HUES48 (cell line): Measurements from ENCODE around the gene TMCC1.

Experiments used
- H3K27ac ChIP-seq: one replicate; pipeline ENCODE4 v1.7.0; 2013; ENCODE audit warnings: low read depth, low read length, inconsistent platforms
- H3K27me3 ChIP-seq: 2 replicates; pipeline ENCODE4 v1.6.1; 2013; ENCODE audit warnings: mild to moderate bottlenecking, low read length; ENCODE audit not compliant: control insufficient read depth, insufficient read depth
- H3K36me3 ChIP-seq: 2 replicates; pipeline ENCODE4 v1.6.1; 2013; ENCODE audit warnings: low read length; ENCODE audit not compliant: control insufficient read depth, insufficient read depth
- H3K4me1 ChIP-seq: 2 replicates; pipeline ENCODE4 v1.6.1; 2013; ENCODE audit warnings: mild to moderate bottlenecking, low read length; ENCODE audit not compliant: control insufficient read depth, insufficient read depth
- H3K4me3 ChIP-seq: 2 replicates; pipeline ENCODE4 v1.5.1; 2013; ENCODE audit warnings: mild to moderate bottlenecking, low read depth, low read length
- H3K9ac ChIP-seq: 2 replicates; pipeline ENCODE4 v1.6.1; 2013; ENCODE audit warnings: mild to moderate bottlenecking, low read depth, low read length, moderate library complexity
- H3K9me3 ChIP-seq: 2 replicates; pipeline ENCODE4 v1.6.1; 2013; ENCODE audit warnings: low read length; ENCODE audit not compliant: control insufficient read depth, insufficient read depth

The TMCC1 gene

DNA sequence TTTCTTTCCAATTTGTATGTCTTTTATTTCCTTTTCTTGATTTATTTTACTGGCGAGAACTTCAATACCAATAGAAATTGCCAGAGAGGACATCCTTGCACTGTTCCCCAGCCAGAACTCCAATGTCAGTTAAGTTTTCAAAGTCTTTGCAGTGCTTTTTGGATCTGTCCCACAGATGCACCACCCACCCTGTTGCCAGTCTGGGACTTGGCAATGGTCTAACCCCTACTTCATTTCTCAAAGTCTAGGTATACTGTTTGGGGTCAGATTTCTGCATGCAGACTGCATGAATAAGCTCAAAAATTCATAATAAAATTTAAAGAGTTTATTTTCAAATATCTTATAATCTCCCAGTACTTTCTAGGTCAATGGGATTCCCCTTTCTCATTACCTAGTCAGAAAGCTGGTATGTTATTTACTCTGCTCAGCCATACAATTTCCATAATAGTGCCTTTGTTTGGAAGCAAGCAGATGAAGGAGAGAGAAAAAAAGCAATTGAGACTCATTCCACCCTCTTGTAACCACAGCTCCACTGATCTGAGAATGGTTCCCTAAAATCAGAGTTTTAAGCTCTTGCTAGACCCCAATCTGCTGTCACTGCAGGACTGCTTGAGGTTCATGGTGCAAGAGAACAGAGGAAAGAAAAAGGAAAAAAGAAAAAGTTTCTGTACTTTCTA, 161.2 kb downstream of the TMCC1 start:
- no peak overlapping the region; the same call in 1 of the 2 replicates for H3K9ac ChIP-seq

DNA sequence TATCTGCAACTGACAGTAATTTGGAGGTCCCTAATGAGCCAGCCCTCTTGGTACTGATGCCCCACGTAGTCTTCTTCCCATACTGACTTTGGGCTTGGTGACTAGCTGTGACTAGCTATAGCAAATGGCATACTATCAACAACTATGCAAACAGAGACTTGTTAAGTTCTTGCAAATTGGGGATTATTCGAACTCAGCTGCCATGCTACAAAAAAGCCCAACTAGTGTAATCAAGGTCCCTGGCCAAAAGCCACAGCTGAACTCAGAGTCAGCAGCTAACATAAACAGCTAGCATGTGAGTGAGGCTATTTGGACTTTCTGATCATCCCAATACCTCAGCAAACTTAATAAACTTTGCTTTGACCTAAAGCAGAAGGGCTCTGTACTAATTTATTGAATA, 165.8 kb downstream of the TMCC1 start:
- H3K36me3 ChIP-seq, result no peaks in the 10 kb centered on the region
- peaks cover 39% of the 10 kb centered on the region for H3K4me1 ChIP-seq
- H3K27me3 ChIP-seq, result no peaks in the 10 kb centered on the region
- peak overlapping the region; percentile 31 for H3K27ac ChIP-seq
- no peak overlapping the region for H3K9ac ChIP-seq
- H3K4me3 ChIP-seq, result no peak overlapping the region
- H3K9me3 ChIP-seq, result no peaks in the 10 kb centered on the region

More for the DNA sequence above, 161.2 kb downstream of the TMCC1 start:
- H3K27me3 ChIP-seq, result no peaks in the 10 kb centered on the region
- peak overlapping the region; percentile 70 for H3K27ac ChIP-seq
- no peaks in the 10 kb centered on the region for H3K9me3 ChIP-seq
- peaks cover 24% of the 10 kb centered on the region for H3K4me1 ChIP-seq
- H3K36me3 ChIP-seq, result no peaks in the 10 kb centered on the region
- peak overlapping the region; percentile 42 for H3K4me3 ChIP-seq

GRCh38 chr3:129723558-129724324, 169.8 kb downstream of the TMCC1 start:
- Histone ChIP-seq H3K9ac (no peak overlapping the region), H3K4me3 (no peak overlapping the region), H3K4me1 (peaks cover 48% of the 10 kb centered on the region), H3K27ac (no peak overlapping the region), H3K9me3 (no peaks in the 10 kb centered on the region), H3K27me3 (no peaks in the 10 kb centered on the region), H3K36me3 (no peaks in the 10 kb centered on the region)

DNA sequence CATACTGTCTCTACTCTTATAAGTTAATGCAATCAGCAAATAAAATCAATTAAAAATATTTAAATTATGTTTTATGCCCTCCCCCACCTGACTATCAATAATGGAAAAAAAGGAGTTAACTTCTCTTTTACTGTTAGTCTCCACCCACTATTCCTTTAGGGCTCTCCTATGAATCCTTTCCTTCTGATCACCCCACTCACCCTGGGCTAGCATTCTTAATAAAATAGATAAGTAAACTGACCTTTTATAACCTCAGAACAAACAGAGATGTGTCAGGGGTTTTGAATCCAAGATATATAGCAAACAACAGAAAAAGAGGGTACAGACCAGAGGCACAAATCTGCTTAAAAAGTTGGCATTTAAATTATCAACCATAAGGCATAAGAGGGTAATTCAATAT, 171.0 kb downstream of the TMCC1 start:
- H3K9ac ChIP-seq, result no peak overlapping the region
- H3K4me1 ChIP-seq, result peaks cover 55% of the 10 kb centered on the region
- H3K4me3 ChIP-seq, result no peak overlapping the region
- no peaks in the 10 kb centered on the region for H3K27me3 ChIP-seq
- no peaks in the 10 kb centered on the region for H3K9me3 ChIP-seq
- no peak overlapping the region for H3K27ac ChIP-seq
- H3K36me3 ChIP-seq, result no peaks in the 10 kb centered on the region

DNA sequence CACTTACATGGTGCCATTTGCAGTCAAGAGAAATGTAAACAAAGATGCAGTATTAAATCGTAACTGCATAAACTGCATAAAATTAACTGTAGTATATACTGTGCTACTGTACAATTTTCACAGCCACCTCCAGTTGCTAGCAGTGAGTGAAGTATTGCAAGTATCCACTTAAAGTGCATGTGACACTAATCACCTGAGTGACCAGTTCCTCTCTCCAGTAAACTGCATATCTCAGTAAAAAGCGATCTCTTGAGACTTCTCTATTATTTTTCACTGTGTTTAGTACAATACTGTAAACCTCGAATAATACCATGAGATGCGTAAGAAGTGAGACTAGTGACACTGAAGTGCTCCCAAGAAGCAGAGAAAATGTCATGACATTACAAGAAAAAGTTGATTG, 175.3 kb downstream of the TMCC1 start:
- no peak overlapping the region for H3K4me3 ChIP-seq
- no peaks in the 10 kb centered on the region for H3K9me3 ChIP-seq
- no peak overlapping the region for H3K27ac ChIP-seq
- H3K4me1 ChIP-seq, result peaks cover 71% of the 10 kb centered on the region
- no peaks in the 10 kb centered on the region for H3K36me3 ChIP-seq
- no peaks in the 10 kb centered on the region for H3K27me3 ChIP-seq
- H3K9ac ChIP-seq, result no peak overlapping the region

DNA sequence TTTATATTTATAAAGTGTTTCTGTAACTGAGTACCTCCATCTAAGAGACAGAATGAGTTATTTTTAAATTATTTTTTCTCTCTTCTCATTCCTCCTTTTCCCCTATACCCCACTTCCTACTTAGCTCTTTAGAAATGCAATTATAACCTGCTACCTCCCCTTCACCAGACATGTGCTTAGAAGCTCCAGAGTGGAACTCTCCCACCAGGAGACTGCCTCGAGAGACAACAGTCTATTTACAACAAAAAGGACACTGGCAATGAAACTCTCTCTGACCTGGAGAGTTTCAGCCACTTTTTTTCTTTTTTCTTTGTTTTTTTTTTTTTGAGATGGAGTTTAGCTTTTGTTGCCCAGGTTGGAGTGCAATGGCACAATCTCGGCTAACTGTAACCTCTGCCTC, 177.7 kb downstream of the TMCC1 start:
- Histone ChIP-seq H3K27me3 (no peaks in the 10 kb centered on the region), H3K27ac (no peak overlapping the region), H3K4me1 (peaks cover 57% of the 10 kb centered on the region), H3K4me3 (no peak overlapping the region), H3K9ac (no peak overlapping the region), H3K9me3 (no peaks in the 10 kb centered on the region), H3K36me3 (no peaks in the 10 kb centered on the region)

DNA sequence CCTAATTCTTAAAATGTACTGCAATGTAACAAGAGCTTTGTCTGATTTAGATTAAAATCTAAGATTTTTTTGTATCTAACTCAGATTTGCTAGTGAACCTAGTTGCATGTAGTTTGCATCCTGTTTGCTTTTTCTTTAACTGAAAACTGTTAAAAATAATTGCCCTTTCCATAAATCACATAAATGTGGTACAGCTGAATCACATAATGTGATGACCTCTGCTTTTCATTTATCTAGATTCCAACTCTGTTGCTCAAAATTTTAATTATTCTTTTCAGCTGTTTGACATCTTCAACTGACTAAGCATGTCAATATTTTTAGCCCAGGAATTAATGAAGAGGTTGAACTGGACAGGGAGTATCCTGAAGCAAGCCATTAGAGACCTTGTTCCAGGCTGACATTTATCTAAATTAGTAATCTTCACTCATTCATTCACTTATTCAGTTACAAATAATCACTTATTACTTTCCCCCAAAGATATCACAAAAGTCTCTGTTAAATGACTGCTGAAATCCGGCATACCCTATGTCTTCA, 185.1 kb downstream of the TMCC1 start:
- Histone ChIP-seq H3K36me3 (no peaks in the 10 kb centered on the region), H3K4me1 (0 out of 2 replicates have a peak, but pooled peaks cover under 1% of the 10 kb centered on the region), H3K9me3 (no peaks in the 10 kb centered on the region), H3K27me3 (no peaks in the 10 kb centered on the region), H3K9ac (no peak overlapping the region), H3K27ac (no peak overlapping the region), H3K4me3 (no peak overlapping the region)

DNA sequence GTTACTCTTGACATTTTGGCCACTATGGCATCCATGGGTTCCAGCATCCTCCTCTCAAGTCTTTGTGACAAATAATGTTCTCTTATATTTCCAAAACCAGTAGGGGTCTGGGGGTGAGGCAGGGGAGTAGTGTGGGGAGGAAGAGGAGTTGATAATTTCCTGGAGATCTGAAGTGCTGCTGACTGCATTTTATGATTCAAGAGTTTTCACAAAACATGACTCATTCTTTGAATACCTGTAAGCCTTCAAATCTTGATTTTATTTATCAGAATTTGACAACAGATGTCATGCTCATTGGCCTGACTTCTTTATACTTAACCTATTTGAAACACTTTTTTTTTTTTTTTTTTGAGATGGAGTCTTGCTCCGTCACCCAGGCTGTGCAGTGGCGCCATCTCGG, 188.2 kb downstream of the TMCC1 start:
- Histone ChIP-seq H3K27me3 (no peaks in the 10 kb centered on the region), H3K4me1 (peaks cover 26% of the 10 kb centered on the region), H3K9ac (no peak overlapping the region), H3K27ac (no peak overlapping the region), H3K4me3 (no peak overlapping the region), H3K36me3 (no peaks in the 10 kb centered on the region), H3K9me3 (no peaks in the 10 kb centered on the region)

- H3K4me3 ChIP-seq, result no peak overlapping the region
- H3K27me3 ChIP-seq, result no peaks in the 10 kb centered on the region
- H3K27ac ChIP-seq, result no peak overlapping the region
- H3K9me3 ChIP-seq, result no peaks in the 10 kb centered on the region
- H3K9ac ChIP-seq, result no peak overlapping the region
- H3K36me3 ChIP-seq, result no peaks in the 10 kb centered on the region
- H3K4me1 ChIP-seq, result peaks cover 37% of the 10 kb centered on the region
Measured at GRCh38 chr3:129703913-129704312, 189.6 kb downstream of the TMCC1 start.

GRCh38 chr3:129702934-129703712, 190.4 kb downstream of the TMCC1 start:
- Histone ChIP-seq H3K4me1 (peaks cover 40% of the 10 kb centered on the region), H3K27ac (no peak overlapping the region), H3K36me3 (no peaks in the 10 kb centered on the region), H3K9ac (no peak overlapping the region), H3K27me3 (no peaks in the 10 kb centered on the region), H3K9me3 (0 out of 2 replicates have a peak, but pooled peaks cover 1% of the 10 kb centered on the region), H3K4me3 (no peak overlapping the region)
